Measurements from ENCODE around the gene TSPAN15. TPM values are rescaled to one million over a fixed set of nuclear protein-coding genes. Genes with fewer than 3 reads are reported as not detected.

Gene TSPAN15
- total and polyA plus RNA-seq, 8 donors = 34.4 to 67.9 (median 41.5) TPM

DNA sequence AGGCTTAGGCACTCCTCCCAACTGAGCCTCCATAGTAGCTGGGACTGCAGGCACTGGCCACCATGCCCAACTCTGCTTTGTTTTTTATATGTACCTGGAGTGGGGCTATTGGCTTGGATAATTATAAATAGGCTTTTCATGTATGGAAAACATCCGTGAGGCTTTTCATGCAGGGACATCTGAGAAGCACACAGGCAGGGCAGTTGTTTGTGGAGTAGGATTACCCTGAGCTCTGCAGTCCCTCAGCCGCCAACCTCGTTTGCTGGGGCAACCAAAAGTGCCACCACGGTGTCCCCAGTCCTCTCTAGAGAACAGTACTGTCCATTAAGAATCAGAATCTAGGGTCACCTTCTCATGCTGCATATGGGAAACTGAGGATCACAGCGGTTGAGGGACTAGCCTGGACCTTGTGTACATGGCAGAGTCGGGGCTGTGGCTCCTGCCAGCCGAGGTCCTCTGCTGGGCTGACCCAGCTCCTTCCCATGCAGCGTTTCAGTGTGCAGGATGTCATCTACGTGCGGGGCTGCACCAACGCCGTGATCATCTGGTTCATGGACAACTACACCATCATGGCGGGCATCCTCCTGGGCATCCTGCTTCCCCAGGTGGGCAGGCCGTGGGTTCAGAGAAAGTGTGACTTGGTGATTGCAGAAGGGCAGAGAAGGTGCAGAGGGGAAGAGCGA, 54.5 kb downstream of the TSPAN15 start:
- peaks cover 0 to 5% of the 10 kb centered on the region in 2 donors for H3K36me3 ChIP-seq
- DNase-seq (no peak), ATAC-seq (no peak)
- H3K4me3 ChIP-seq = no peak overlapping the region
- no peaks in the 10 kb centered on the region for H3K9me3 ChIP-seq
- no peaks in the 10 kb centered on the region for H3K27me3 ChIP-seq
- intact Hi-C loops (cut with DNase I) = loop anchor here (5.0 to 10.0 kb wide), 3 partner anchors 78 to 271 kb away; partner anchors contain the start of gene TACR2 (in 1 of the 2)
- TF ChIP-seq CTCF (IDR thresholded peaks at IDR 0.05) = no peak
- H3K4me1 ChIP-seq = peaks cover 0 to 12% of the 10 kb centered on the region in 2 donors
- H3K27ac ChIP-seq = no peak overlapping the region

DNA sequence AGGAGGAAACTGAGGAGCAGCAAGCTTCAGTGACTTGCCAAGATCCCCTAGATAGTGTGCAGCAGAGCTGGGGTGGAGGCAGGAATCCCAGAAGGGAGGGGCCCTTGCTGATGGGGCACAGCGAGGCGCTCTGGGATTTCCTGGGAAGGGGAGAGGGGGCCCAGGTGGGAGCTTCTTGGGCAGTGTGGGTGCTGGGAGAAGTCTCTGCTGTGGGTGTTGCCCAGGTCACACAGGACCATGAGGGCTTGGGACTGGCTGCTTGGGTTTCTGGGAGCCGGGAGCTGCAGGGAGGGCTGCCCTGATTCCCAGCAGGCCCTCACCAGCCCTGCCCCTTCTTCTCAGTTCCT, 55.2 kb downstream of the TSPAN15 start:
- Histone ChIP-seq H3K27me3 (no peaks in the 10 kb centered on the region), H3K4me1 (peaks cover 0 to 12% of the 10 kb centered on the region in 2 donors), H3K9me3 (no peaks in the 10 kb centered on the region), H3K4me3 (no peak overlapping the region), H3K27ac (no peak overlapping the region), H3K36me3 (peaks cover 0 to 5% of the 10 kb centered on the region in 2 donors)
- TF ChIP-seq CTCF (IDR thresholded peaks at IDR 0.05) = no peak
- intact Hi-C loops (cut with DNase I) = loop anchor here (5.0 to 10.0 kb wide), 3 partner anchors 79 to 272 kb away; partner anchors contain the start of gene TACR2 (in 1 of the 2)
- ATAC-seq (no peak), DNase-seq (no peak)

DNA sequence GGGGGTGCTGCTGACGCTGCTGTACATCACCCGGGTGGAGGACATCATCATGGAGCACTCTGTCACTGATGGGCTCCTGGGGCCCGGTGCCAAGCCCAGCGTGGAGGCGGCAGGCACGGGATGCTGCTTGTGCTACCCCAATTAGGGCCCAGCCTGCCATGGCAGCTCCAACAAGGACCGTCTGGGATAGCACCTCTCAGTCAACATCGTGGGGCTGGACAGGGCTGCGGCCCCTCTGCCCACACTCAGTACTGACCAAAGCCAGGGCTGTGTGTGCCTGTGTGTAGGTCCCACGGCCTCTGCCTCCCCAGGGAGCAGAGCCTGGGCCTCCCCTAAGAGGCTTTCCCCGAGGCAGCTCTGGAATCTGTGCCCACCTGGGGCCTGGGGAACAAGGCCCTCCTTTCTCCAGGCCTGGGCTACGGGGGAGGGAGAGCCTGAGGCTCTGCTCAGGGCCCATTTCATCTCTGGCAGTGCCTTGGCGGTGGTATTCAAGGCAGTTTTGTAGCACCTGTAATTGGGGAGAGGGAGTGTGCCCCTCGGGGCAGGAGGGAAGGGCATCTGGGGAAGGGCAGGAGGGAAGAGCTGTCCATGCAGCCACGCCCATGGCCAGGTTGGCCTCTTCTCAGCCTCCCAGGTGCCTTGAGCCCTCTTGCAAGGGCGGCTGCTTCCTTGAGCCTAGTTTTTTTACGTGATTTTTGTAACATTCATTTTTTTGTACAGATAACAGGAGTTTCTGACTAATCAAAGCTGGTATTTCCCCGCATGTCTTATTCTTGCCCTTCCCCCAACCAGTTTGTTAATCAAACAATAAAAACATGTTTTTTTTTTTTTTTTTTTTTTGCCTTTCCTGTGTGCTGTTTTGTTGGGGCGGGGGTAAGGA, 55.8 kb downstream of the TSPAN15 start:
- no peak overlapping the region for H3K4me3 ChIP-seq
- H3K4me1 ChIP-seq = peaks cover 0 to 12% of the 10 kb centered on the region in 2 donors
- no peak for DNase-seq
- no peaks in the 10 kb centered on the region for H3K9me3 ChIP-seq
- ATAC-seq = peak; percentile 43
- no peaks in the 10 kb centered on the region for H3K27me3 ChIP-seq
- intact Hi-C loops (cut with DNase I) = loop anchor here (5.0 to 10.0 kb wide), 3 partner anchors 80 to 272 kb away; partner anchors contain the start of gene TACR2 (in 1 of the 2)
- H3K36me3 ChIP-seq = peaks cover 0 to 5% of the 10 kb centered on the region in 2 donors
- TF ChIP-seq CTCF (IDR thresholded peaks at IDR 0.05) = no peak
- peak overlapping the region in 1 of 2 donors; percentile 23 for H3K27ac ChIP-seq

GRCh38 chr10:69508738-69509340, 57.6 kb downstream of the TSPAN15 start:
- Histone ChIP-seq H3K27ac (no peak overlapping the region), H3K9me3 (no peaks in the 10 kb centered on the region), H3K4me1 (peaks cover 0 to 12% of the 10 kb centered on the region in 2 donors), H3K27me3 (no peaks in the 10 kb centered on the region), H3K36me3 (peaks cover 0 to 5% of the 10 kb centered on the region in 2 donors), H3K4me3 (no peak overlapping the region)
- DNase-seq = no peak
- no peak for ATAC-seq
- intact Hi-C loops (cut with DNase I) = loop anchor here (5.0 to 10.0 kb wide), 3 partner anchors 82 to 274 kb away; partner anchors contain the start of gene TACR2 (in 1 of the 2)
- no peak for TF ChIP-seq CTCF (IDR thresholded peaks at IDR 0.05)

Data from left lung (tissue), 10 donors.